Midbrain (tissue), 1 donor: Measurements from ENCODE around the gene RBM45.

Experiments
- DNase-seq: peaks from one replicate; lab custom pipeline; 2025; lab: John Stamatoyannopoulos, UW

Gene RBM45

DNA sequence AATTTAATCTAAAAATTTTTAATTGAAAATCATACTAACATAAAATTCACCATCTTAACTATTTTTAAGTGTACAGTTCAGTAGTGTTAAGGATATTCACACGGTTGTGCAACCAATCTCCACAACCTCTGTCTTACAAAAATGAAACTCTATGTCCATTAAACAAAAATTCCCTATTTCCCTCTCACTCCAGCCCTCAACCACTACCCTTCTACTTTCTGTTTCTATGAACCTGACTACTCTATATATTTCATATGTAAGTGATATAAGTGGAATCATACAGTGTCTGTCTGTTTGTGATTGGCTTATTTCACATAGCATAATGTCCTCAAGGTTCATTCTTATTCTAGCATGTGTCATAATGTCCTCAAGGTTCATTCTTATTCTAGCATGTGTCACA is 47.7 kb downstream of the RBM45 start:
- DNase-seq, result no peak

DNA sequence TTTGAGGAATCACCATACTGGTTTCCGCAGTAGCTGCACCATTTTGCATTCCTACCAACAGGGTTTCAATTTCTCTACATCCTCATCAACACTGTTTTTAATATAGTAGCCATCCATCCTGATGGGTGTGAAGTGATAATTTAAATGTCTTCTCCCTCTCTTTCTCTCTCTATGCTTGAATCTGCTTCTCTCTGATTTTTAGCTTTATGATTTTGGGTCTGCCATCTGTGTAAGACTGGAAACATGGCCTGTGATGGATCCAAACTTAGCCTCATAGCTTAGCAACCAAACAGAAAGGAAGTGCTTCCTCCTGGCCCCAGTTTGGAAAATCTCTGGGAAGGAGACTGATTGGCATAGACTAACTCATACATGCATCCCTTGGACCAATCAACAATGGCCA is 48.4 kb downstream of the RBM45 start:
- DNase-seq, result no peak

DNA sequence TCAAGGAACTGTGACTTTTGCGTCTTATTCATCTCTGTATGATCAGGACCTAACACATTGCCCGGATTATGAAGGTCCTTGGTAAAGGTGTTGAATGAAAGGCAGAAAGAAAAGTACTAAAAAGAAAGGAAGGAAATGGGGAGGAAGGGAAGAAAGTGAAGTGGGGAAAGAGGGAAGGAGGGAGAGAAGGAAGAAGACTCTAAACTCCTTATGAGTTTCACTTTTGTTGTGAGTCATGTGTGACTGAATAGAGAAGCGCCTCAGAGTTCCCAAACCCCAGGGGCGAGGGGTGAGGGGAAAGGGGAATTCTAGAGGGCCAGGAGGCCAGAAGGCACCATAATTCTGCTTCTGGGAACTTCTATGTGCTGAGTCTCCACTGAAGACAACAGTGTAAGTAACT is 51.2 kb downstream of the RBM45 start:
- no peak for DNase-seq

DNA sequence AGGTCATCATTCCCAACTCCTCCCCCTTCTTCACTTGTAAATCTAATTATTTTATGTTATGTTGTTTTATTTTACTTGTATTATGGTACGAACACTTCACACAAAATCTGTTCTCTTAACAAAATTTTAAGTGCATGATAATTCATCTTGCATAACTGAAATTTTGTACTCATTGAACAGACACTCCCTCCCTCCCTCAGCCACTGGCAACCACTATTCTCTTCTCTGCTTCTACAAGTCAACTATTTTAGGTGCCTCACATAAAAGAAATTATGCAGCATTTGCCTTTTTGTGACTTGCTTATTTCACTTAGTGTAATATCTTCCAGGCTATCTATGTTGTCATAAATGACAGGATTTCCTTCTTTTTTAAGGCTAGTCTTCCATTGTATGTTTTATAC is 51.7 kb downstream of the RBM45 start:
- DNase-seq, result no peak

DNA sequence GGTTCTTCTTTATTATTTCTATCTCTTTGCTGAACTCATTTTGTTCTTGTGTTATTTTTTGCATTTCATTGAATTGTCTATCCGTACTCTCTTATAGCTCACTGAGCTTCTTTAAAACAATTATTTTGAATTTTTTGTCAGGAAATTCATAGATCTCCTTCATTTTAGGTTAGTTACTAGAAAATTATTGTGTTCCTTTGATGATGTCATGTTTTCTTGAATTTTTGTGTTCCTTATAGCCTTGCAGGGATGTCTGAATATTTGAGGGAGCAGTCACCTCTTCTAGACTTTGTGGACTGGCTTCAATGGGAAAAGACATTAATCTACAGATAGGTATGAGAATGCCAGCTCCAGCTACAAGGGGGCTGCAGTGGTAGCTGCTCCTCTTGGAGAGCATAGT is 61.4 kb downstream of the RBM45 start:
- DNase-seq, result no peak

DNA sequence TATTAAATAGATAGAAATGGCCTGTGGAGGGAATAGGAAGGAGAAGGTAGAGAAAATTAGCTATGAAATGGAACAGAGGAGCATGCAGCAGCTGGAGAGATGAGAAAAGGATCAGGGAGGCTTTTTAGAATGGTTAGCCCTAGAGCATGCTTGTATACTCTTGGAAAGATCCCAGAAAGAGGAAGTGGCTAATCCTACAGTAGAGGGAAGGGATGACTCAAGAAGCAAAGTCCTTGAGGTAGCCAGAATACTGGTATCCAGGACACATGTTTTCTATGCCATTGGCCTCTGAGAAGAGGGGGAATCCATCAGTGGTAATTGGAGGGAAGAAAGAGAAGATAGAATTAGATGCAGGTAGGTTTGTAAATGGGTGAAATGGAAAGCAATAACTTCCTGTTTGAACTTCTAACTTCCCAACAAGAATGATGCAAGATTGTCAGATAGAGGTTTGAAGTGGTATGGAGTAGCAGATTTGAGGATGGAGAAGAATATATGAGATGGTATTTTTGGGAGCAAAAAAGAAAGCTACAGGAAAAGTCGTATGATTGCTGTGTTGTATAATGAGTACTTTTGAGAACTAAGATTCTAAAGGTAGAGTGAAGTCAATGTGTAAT is 64.9 kb downstream of the RBM45 start:
- no peak for DNase-seq
